Stimulated activated CD4-positive, alpha-beta T cell treated with anti-CD3 and anti-CD28 coated beads, TNF-alpha, amount 100 ng/mL, for 48 hours (primary cell): ENCODE results near the gene ITPK1.

Experiments used
- DNase-seq, 3 donors: peaks; one replicate each; pipeline ENCODE4 v3.0.0-alpha.2; 2020; ENCODE audit warnings: low read depth in 3 of 3

The ITPK1 gene

DNA sequence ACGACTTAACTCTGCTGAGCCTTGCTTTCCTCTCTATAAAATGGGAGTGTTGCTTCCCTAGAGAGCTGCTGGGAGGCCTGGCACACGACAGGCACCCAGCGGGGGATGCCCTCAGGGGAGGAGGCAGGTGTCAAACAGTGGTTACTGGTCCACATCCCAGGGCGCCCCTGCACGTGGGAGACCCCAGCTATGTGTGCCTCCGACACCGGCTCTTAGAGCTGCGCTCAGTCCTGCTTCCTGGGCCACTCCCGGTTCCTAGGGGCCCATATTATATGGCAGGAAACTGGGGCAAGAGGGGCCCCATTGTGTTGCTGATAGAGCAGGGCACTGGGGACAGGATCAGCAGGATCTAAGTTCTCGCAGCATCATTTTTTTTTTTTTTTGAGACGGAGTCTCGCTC, 145.5 kb downstream of the ITPK1 start:
- DNase-seq = no peak

- DNase-seq = no peak
These were observed 145.9 kb downstream of the ITPK1 start for GRCh38 chr14:92969871-92970270.

DNA sequence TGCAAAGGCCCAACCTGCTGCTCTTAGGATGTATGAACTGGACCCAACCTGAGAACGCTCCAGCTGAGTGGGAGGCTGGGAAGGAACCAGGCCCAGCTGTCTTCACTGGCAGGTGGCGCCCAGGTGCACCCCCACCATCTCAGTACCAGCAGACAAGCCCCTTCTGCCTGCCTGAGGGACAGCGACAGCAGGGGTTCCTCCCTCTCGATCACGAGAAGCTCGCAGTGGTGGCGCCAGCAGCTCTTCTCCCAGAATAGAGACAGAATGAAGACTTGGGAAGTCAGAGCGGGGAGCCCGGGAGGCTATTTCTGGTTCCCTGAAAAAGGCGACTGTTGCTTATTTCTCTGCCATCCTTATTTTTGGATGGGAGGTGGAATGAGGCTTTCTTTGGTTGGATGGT, 146.3 kb downstream of the ITPK1 start:
- no peak for DNase-seq

GRCh38 chr14:92968291-92969020, 147.3 kb downstream of the ITPK1 start:
- no peak for DNase-seq

DNA sequence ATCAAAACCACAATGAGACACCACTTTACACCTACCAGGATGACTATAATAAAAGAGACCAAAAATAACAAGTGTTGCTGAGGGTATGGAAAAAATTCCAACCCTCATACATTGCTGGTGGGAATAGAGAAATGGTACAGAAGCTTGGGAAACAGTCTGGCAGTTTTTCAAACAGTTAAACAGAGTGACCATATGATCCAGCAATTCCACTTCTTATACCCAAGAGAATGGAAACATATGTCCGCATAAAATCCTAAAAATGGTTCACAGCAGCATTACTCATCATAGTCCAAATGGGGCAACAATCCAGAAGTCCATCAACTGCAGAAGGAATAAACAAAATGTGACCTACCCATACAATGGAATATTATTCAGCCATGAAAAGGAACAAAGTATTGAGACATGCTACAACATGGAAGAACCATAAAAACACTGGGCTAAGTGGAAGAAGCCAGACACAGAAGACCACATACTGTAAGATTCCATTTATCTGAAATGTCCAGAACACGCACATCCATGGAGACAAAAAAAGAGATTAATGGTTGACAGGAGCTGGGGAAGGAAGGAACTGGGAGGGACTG, 148.3 kb downstream of the ITPK1 start:
- no peak for DNase-seq

GRCh38 chr14:92965281-92965680, 150.4 kb downstream of the ITPK1 start:
- no peak for DNase-seq

DNA sequence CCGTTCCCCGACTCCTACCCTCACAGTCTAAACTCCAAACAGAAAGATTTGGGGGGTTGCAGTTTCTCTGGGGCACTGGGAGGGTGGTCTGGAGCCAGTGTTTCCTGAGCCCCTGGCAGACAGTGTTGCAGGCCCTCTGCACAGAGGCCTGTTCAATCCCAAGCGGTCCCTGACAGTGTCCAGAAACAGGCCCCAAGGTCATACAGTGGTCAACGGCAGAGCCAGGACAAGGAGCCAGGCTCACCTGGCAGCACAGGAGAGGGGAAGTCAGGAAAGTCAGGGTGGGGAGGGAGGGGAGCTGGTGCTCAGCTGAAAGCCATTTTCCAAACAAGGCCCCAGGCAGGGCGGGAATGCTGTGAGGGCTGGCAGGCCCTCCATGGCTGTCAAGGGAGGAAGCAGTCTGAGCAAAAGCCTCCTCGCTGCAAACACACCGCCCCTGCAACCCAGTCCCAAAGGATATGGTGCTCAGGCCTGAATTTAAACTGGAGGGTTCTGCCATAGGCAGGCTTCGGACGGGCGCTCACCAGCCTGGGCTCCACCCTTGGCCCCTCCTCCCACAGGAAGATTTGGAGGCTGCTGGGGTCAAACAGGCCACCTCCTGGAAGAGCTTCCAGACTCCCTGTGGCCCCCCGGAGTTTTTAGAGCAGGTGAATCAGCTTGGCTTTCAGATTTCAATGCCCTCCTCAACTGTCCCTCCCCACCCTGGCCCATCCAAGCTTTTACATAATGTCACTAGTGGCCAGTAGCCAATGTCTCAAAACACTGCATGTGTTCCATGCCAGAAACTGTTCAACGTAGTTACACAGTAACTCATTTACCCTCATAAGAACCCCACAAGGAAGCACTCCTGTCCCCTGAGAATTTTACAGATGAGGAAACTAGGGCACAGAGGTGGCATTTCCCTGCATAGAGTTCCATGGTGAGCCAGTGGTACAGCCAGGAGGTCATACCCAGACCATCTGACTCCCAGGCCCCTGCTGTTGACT, 151.3 kb downstream of the ITPK1 start:
- DNase-seq = no peak

DNA sequence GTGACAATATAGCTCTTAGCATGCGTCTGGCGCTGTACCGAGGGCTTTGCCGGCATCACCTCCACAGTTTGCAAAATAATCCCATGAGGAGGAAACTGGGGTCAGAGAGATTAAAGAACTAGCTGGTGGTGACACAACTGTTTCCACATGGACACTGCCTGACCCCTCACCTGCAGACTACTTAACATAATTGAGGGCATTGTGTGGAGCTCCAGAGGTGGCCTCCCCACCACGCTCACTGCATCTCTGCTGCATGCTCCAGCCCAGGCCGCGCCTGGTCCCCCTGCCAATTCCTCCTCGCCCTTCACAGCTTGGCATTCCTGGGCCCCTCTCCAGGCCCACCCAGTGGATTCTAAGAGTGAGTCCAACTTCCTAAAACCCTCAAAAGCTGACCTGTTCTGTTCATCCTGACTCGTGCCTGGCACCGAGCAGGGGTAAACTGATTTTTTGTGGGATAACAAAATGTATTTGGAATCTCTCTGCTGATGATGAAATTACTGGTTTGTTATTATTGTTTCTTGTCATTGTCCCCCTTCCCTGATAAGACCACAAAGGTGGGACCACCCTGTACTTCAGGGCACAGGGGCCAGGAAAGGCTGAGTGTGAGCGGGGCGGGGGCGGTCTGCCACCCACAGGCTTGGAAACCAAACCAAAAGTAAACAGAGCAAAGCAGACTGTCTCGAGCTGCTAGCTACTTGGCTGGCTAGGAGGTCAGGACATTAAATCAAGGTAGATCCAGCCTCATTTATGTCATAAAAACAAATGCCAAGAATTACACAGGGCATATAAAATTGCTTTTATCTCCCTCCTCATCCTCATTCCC, 152.2 kb downstream of the ITPK1 start:
- DNase-seq = no peak

DNA sequence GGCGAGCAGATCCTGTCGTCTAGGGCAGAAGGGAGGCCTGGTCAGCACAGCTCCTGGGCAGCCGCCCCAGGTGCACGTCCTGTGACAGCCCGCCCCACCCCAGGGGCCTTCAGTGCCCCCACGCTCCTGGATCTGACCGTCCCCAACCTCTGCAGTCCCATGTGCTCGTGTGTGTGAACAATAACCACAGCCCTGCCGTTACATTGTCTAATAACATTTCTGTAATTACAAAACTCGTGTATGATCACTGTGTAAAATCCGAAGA, 153.0 kb downstream of the ITPK1 start:
- DNase-seq = no peak

DNA sequence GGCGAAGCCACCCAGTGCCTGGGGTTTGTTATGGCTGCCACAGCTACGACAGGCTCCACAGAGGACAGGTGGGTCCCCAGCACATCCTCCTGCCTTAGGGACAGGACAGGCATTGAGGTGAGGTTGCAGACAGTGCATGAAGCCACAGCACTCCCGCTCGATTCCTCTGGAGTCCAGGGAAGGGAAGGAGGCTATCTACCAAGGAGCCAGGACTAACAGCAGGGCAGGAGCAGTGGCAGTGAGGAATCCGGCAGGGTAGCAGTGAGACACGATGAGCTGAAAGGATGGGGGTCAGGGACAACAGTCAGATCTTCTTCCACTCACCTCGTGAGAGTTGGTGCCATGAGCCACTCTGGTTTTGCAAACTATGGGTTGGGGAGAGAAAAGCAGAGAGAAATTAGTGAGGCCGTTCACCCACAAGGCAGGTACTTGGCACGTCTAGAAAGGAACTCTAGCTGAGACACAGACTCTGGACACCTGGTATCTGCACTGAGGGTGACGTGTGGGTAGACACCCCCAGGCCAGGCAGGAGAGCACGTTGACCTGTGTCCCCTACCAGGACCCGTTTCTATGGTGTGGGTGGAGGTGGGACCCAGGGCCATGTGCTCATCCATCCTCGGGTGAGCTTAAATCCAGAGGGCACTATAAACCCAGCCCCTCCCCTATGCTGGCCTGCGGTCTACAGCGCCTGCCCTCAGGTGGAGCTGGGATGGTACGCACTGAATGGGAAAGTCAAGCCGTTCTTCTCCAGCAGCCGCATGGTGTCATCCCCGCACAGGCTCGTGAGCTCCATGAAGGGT, 153.5 kb downstream of the ITPK1 start:
- no peak for DNase-seq

GRCh38 chr14:92961567-92961855, 154.2 kb downstream of the ITPK1 start:
- no peak for DNase-seq

DNA sequence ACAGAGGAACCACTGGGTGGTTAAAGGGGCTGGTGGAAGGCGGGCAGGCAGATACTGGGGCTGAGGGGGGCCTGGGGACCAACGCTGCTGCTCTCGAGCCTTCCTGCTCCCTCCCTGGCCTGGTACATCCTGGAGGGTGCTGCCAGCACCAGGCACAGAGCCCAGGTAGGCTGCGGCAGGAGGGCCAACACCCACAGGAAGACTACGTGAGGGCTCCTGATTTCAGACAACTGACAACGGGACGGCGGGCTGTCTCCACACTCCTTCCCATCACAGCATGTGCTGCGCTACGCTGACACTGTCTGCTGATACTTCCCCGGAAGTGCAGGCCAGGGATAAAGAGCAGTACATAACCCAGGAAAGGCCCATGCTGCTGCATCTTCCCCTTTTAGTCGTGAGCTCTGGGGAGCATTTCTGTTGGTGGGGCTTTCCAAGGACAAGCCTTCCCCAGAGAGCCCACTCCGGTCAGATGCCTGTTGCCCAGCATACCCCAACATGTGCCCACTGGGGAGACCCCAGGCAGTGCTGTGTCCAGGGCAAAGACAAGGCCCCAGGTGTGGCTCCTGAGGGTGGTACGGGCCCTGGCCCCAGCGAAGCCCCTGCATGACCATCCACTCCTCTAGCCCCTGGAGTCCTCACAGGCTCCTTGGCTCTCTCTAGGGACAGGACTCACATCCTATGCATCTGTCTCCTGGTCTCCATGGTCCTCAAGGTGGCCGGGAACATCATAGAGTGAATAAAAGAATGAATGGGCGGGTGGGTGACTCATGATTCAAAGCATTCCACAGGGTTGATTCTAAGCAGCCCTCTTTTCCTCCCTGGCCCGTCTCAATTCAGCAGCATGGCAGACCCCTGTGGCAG, 154.8 kb downstream of the ITPK1 start:
- DNase-seq = no peak

DNA sequence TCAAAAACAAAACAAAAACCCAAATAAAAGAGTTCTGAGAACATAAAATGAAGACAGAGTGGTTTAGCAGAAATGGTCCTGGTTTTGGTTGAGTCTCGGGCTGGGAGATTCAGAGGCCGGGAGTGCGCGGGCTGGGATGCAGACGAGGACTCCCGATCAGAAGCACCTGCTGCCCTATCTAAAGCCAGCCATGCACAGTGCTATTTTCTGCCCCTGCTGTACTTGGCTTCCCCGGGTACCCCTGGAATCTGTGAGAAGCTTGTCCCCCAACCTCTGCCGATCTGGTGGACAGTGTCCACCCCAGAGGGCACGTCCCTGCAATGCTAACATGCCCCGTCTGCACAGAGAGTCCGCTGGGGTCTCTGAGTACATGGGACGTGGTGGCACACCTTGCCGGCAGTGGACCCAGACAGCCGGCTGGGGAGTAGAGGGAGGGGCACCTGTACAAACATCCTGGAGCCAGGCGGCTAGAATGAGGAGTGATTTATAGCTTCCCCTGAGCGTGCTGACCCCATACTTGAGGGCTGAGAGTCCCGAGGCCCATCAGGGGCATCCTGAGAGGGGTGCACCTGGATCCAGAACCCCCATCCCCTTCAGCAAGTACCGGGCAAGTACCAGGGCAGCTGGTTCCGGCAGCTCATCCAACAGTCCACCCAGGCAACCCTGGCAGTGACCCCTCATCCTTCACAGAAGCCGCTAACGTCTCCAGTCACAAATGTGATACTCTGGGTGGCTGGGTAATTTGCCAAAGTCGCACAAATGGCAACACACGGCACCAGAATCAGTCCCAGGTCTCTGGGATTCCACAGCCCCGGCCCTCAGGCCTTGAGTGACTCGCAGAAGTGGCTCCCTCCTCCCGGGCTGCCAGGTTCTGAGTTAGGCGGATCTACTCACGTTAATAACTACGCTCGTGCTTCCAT, 155.7 kb downstream of the ITPK1 start:
- no peak for DNase-seq

DNA sequence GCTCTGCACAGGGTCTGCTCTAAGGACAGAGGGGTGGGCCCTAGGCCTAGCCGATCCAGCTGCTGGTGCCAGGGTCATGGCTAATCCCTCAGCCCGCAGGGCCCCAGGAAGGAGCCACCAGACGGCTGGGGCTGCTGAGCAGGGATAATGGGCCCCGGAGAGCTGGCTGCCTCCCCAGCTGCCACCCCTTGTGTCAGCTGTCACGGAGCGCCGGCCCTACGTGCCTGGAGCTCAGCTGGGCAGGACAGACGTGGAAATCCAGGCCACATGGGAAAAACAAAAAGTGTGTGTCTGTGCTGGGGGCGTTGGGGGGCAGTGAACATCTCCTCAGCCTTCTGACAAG, 156.6 kb downstream of the ITPK1 start:
- DNase-seq = no peak

- no peak for DNase-seq
These were observed 157.1 kb downstream of the ITPK1 start for GRCh38 chr14:92958373-92959188.

DNA sequence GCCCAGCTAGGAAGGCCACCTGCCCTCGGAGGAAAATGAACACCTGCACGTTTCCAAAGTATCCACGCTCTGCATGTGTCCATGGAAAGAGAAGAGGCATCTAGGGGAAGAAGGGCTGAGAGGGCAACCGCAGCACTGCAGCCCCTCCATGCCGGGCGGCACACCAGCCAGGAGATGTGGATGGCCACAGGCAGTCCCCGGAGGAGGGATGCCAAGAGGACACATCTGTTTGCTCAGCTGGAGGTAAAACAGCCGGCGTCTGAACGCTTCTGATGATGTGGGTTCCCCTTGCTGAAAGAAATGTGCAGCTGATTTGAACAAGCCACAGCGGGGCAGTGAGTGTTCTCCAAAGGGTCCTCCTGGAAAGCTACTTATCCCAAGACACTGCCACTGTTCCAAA, 158.8 kb downstream of the ITPK1 start:
- DNase-seq = no peak

GRCh38 chr14:92955381-92955780, 160.3 kb downstream of the ITPK1 start:
- DNase-seq = no peak

DNA sequence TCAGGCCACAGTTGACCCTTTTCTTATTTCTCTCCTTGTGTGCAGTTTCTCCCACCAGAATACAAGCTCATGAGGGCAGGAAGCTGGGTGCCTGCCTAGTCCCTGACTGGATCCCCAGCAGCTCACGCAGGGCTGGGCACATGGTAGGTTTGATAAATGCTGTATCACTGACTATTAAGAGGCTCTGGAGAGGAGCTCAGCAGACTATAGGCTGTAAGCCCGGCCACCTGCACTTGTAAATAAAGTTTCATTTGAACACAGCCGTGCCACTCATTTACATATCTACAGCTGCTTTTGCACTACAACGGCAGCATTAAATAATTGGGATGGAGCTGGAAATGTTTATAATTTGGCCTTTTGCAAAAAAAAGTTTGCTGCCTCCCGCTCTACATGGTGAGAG, 160.8 kb downstream of the ITPK1 start:
- no peak for DNase-seq

DNA sequence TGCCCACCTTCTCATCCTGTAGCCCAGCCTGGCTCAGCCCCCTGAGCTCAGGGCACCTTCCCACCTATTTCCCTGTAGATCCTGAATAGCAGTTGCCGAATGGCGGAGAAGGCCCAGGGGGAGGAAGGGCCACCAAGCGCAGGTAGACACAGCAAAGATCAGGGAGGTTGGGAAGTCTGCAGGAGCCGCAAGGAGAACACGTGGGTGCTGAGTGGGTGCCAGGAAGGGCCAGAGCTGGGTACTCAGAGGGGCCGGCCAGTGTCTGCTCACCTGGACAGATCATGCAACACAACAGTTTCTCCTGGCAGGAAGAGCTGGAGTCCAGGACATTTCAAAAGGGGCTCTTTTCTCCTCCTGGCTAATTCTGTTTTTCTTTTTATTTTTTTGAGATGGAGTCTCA, 162.2 kb downstream of the ITPK1 start:
- no peak for DNase-seq
